Activated CD8-positive, alpha-beta memory T cell treated with anti-CD3 and anti-CD28 coated beads, Interleukin-2, amount 50 U/mL, for 1 hour (primary cell): Measurements from ENCODE around the gene PXDN.
"Not testable (repeated sequence)": the region's sequence is repeated elsewhere in the genome, so short reads cannot be mapped to it uniquely, and the experiment has no call there.

Experiments used
- DNase-seq: peaks from one replicate; pipeline ENCODE4 v3.0.0-alpha.2; 2020; ENCODE audit errors: extremely low read depth

The PXDN gene

DNA sequence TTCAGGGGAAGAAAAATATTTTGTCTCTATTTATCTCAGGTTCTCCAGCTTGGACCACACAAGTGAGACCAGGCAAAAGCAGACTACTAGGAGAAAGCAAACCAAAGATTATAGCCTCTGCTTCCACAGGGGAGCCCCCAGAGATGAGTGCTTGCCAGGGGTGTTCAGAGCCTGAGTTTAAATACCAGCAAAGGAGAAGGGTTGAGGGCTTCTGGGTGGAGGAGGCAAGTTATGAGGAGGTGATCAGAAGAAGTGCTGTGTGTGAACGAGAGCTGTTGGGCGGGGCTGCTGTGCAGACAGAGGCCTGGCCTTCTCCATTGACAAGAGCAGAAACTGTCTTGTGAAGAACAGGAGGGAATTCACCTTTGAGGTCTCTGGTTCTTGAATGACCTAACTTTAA, 32.8 kb upstream of the PXDN start:
- DNase-seq = no peak

GRCh38 chr2:1775511-1776035, 31.3 kb upstream of the PXDN start:
- no peak for DNase-seq

GRCh38 chr2:1774929-1775328, 30.6 kb upstream of the PXDN start:
- DNase-seq = no peak

GRCh38 chr2:1773883-1774282, 29.6 kb upstream of the PXDN start:
- no peak for DNase-seq

- no peak for DNase-seq
Observed at GRCh38 chr2:1772471-1773267, 28.4 kb upstream of the PXDN start.

DNA sequence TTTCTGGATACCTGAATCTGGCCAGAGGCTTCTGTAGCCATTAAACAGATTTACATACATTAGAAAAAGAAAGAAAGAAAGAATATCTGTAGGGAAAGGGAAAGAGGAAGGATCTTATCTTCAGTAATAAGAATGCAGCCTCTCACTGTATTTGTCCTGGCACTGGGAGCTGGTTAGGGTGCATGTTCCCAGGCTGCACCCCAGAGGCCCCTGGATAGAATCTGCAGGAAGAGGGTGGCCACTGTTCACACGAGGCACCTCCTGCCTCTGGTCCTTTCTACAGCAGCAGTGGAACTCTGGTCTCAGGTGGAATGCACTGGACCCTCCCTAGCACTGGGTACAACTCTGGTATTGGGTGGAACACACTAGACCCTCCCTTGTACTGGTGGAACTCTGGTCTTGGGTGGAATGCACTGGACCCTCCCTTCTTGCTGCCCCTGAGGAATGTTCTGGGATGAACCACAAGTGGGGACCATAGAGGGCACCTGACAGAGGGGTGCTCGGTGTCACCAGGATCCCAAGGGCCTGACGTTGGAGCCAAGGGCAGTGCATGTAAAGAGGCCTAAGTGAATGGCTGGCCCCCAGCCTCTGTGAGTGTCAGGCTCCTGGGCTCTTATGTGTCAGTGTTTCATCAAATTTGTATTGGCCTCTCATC, 27.4 kb upstream of the PXDN start:
- no peak for DNase-seq

- DNase-seq = no peak
Observed at GRCh38 chr2:1770566-1771380, 26.5 kb upstream of the PXDN start.

- no peak for DNase-seq
Observed at GRCh38 chr2:1769703-1770422, 25.5 kb upstream of the PXDN start.

DNA sequence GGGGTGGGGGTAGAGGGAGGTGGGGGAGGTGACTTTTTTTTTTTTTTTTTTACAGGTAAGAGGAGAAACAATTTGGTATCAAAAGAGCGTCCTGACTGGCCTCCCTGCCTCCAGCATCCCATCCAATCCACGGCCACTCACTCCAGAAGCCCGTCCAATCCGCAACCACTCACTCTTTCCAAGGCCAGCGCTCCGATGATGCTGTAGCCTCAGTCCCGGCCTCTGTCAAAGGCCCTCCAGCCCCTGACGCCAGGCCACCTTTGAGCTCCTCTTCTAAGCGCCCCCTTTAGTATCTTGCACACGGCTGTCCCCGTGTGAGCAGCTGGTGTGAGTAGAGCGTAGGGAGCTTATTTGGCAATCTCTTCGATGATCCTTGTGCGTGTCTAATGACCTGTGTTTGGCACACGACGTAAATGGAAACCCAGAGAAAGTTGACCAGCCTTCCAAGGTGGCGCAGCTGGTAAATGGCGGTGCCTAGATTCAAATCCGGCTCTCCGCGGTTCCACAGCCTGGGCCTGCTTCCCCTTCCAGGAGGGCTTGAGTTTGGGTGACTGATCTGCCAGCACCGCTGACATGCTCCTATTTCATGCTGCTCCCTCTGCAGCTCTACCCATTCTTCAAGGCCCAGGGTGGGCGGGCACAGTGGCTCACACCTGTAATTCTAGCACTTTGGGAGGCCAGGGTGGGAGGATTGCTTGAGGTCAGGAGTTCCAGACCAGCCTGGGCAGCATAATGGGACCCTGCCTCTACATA, 23.8 kb upstream of the PXDN start:
- no peak for DNase-seq

DNA sequence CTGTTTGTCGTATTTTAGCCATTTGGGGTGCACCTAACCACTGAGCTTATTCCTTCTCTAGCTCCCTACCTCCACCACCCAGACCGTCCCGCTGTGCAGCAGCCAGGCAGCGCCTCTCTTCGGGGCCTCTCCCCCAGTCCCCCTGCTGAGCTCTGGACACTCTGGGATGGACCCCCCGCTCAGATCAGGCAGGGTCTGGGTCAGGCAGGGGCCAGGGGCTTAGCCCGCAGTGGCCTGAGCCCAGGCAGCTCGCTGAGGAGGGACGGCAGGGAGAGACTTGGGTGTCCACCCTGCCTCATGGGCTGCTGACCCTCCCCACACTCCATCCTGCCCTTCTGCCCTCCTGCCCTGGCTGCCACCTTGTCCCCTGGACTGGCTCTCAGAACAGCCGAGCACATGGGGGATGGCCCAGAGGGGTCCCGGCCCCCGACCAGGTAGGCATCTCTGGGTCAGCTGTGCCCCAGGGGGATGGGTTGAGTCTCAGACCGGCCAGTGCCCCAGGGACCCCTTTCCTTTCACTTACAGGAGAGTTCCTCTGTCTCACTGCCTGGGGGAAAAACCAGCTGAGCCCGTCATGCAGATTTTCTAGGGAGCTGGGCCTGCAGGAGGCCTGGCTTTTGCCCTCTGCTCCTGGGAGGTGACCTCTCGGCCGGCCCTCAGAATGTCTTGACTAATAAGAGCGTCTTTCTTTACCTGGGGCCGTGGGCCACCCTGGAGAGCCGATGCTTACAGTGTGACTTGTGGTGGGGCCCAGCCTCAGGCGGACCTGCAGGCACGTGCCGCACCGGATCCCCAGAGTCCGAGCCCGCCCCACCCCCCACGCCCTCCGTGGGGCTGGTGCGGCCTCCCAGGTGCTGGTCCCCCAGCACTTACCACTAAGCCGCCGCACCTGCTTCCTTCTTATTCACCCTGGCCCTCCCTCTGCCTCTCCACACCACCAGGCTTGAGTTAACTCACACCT, 22.8 kb upstream of the PXDN start:
- DNase-seq = no peak

DNA sequence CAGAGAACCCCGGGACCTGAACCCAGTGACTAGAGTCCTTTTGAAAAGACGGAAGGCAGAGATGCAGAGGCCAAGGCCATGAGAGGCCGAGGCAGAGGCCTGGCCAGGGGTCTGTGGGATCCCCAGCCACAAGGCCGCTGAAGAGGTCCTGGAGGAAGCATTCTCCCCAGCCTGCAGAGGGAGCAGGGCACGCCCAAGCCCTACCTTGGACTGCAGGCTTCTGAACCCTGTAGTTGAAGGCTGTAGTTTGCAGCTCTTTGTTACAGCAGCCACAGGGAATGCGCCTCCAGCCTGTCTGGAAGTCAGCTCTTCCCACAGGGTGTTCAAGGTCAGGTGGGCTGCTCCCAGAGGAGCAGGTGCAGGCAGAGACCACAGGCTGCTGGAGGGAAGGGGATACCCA, 22.1 kb upstream of the PXDN start:
- DNase-seq = no peak

- DNase-seq = not testable (repeated sequence)
Observed at GRCh38 chr2:1765201-1765600, 20.9 kb upstream of the PXDN start.

- no peak for DNase-seq
Observed at GRCh38 chr2:1759611-1759930, 15.3 kb upstream of the PXDN start.

DNA sequence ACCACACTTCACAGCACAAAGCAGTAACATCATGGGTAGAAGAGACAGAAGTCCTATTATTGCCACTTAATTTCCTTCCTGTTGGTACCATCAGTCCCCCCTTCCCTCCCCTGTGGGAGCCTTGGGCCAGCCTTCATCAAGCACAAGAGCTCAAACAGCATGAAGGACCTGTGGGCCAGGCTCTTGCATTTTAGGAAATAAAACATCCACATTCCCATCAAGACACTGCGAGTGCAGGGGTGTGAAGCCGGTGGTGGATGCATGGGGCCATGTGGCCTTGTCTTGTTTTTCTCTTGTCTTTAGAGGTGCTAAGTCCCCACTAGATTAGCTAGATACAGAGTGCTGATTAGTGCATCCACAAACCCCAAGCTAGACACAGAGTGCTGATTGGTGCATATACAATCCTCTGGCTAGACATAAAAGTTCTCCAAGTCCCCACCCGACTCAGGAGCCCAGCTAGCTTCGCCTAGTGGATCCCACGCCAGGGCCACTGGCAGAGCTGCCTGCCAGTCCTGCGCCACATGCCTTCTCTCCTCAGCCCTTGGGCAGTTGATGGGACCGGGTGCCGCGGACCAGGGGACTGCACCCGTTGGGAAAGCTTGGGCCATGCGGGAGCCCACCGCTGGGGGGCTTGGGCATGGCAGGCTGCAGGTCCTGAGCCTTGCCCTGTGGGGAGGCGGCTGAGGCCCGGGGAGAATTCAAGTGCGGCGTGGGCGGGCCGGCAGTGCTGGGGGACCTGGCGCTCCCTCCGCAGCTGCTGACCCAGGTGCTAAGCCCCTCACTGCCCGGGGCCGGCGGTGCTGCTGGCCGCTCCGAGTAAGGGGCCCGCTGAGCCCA, 14.7 kb upstream of the PXDN start:
- no peak for DNase-seq

DNA sequence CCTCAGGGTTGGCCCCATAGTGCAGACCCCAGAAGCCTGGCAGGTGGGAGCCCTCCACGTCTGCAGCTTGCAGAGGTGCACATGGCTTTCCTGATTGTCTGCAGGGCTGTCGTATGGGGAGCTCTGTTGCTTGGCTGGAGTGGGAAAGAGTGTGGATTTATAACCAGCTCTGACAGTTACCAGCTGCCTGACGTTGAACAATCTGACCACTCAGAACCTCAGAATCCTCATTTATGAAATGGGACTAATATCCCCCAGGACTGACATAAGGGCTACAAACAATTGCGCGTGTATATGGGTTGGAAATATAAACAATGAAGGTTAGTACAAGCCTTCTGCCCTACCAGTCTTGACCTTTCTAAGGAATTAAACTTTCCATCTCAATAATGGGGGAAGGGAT, 13.9 kb upstream of the PXDN start:
- DNase-seq = no peak

- no peak for DNase-seq
Observed at GRCh38 chr2:1757567-1757966, 13.3 kb upstream of the PXDN start.

DNA sequence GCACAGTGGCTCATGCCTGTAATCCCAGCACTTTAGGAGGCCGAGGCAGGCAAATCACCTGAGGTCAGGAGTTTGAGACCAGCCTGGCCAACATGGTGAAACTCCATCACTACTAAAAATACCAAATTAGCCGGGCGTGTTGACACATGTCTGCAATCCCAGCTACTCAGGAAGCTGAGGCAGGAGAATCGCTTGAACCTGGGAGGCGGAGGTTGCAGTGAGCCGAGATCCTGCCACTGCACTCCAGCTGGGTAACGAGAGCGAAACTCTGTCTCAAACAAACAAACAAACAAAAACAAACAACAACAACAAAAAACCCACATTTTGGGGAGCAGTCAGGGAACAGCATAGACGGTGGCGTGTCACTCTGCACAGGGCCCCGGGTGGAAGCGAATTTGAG, 12.8 kb upstream of the PXDN start:
- not testable (repeated sequence) for DNase-seq

DNA sequence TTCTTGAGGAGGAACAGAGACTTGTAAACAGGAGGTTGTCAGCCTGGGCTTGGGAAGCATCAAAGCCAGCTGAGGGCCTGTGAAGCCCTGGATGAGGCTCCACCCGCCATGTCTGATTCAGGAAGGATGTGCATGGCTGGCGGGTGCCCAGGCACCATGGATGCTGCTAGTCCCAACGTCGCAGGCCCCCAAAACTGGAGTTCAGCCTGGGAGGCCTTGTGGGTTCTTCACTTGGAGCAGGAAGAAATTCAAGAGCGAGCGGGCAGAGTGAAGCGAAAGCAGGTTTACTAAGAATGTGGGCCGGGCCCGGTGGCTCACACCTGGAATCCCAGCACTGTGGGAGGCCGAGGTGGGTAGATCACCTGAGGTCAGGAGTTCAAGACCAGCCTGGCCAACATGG, 12.1 kb upstream of the PXDN start:
- DNase-seq = no peak
